Vagina (tissue), 2 donors: ENCODE results near the gene N4BP3.

Experiments
- CTCF ChIP-seq, 3 experiments: fragments of 450-650 bp in 2 of 3; fragments of 200-600 bp in 1 of 3; sonication (generic) in 1 of 3; IDR thresholded peaks; one replicate each; pipeline ENCODE4 v1.5.1; 2017 to 2019; ENCODE audit warnings: antibody characterized with exemption in 3 of 3, mild to moderate bottlenecking in 2 of 3, moderate library complexity in 2 of 3
- POLR2A ChIP-seq, 2 donors: fragments of 450-650 bp; IDR thresholded peaks; one replicate each; pipeline ENCODE4 v1.6.1; 2017; ENCODE audit warnings: antibody characterized with exemption in 2 of 2, mild to moderate bottlenecking in 2 of 2, moderate library complexity in 2 of 2

GRCh38 chr5:178143246-178143645 is 29.9 kb downstream of the N4BP3 start:
- TF ChIP-seq POLR2A (IDR thresholded peaks at IDR 0.05), result no peak
- TF ChIP-seq CTCF (IDR thresholded peaks at IDR 0.05), result no peak
